Measurements from ENCODE around the gene ADAMTS9.

Gene ADAMTS9

GRCh38 chr3:64473466-64473865, 214.3 kb downstream of the ADAMTS9 start:
- no peak for DNase-seq

- no peak for DNase-seq
Measured at GRCh38 chr3:64470436-64470835, 217.4 kb downstream of the ADAMTS9 start.

DNA sequence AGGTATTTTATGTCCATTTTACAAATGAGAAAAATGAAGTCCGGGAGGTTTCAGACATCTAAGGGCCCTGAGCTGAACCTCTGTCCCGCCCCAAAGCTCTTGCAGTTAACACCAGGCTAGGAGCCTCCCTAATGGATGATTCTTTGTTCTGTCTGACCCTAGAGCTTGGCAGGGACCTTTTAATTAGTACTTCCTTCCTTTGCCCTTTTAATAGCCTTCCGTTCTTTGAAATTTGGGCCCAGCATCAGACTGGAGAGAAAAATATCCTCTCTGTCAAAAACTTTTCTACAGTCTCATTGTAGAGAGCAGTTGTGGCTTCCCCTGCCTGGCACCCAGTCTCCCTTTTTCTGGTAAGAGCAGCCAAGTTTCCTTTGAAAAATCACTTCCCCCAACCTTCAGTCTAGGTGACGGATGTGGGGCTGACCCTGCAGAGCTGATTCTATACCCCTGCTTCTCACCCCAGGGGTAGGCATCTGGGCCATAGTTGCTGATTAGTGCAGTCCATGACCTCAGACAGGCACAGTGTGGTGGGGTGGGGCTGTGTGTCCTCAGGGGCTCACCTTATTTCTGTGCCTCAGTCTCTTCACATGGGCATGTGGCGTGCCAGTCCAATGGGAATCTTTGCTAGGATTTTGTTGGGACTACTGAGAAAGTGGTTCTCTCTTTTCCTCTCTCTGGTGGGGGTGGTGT, 220.4 kb downstream of the ADAMTS9 start:
- DNase-seq: no peak
